Mesenchymal stem cell (in vitro differentiated cells and primary cell): ENCODE results near the gene HS3ST2.

Experiments
- DNase-seq: peaks from one replicate; pipeline ENCODE4 v3.0.0-alpha.2; 2013
- H2AFZ ChIP-seq: one replicate; pipeline ENCODE4 v1.6.1; 2013; ENCODE audit warnings: low read depth, mild to moderate bottlenecking, control low read depth, inconsistent platforms, low read length, moderate library complexity
- H2AK5ac ChIP-seq: 2 replicates; pipeline ENCODE4 v1.6.1; 2013; ENCODE audit warnings: low read length, moderate library complexity, mild to moderate bottlenecking, inconsistent platforms; ENCODE audit not compliant: severe bottlenecking
- H2BK120ac ChIP-seq: one replicate; pipeline ENCODE4 v1.6.1; 2013; ENCODE audit warnings: low read depth, mild to moderate bottlenecking, inconsistent platforms, low read length, moderate library complexity
- H2BK12ac ChIP-seq, 2 experiments: one replicate each; pipeline ENCODE4 v1.6.1; 2013; ENCODE audit warnings: inconsistent platforms in 2 of 2, low read length in 2 of 2, mild to moderate bottlenecking in 2 of 2, moderate library complexity in 2 of 2, control low read depth in 1 of 2
- H2BK15ac ChIP-seq: one replicate; pipeline ENCODE4 v1.6.1; 2013; ENCODE audit warnings: mild to moderate bottlenecking, low read depth, inconsistent platforms; ENCODE audit not compliant: poor library complexity, severe bottlenecking
- H2BK5ac ChIP-seq: 2 replicates; pipeline ENCODE4 v1.6.1; 2013; ENCODE audit warnings: low read depth, mild to moderate bottlenecking, low read length, control low read depth, inconsistent platforms; ENCODE audit not compliant: poor library complexity, severe bottlenecking
- H3K14ac ChIP-seq, 2 experiments: one replicate each; pipeline ENCODE4 v1.6.1; 2013; ENCODE audit warnings: inconsistent platforms in 2 of 2, low read length in 2 of 2, control low read depth in 1 of 2, mild to moderate bottlenecking in 1 of 2, moderate library complexity in 1 of 2
- H3K18ac ChIP-seq, 2 experiments: one replicate each; pipeline ENCODE4 v1.6.1; 2013; ENCODE audit warnings: inconsistent platforms in 2 of 2, low read length in 2 of 2, control low read depth in 1 of 2, low read depth in 1 of 2, mild to moderate bottlenecking in 1 of 2
- H3K23ac ChIP-seq, 2 experiments: one replicate each; pipeline ENCODE4 v1.6.1; 2013; ENCODE audit warnings: inconsistent platforms in 2 of 2, low read length in 2 of 2, mild to moderate bottlenecking in 2 of 2, moderate library complexity in 2 of 2, control low read depth in 1 of 2
- H3K27ac ChIP-seq: 2 replicates; pipeline ENCODE4 v1.5.1; 2013; ENCODE audit warnings: mild to moderate bottlenecking, moderate library complexity, low read length, control low read depth, inconsistent platforms; ENCODE audit not compliant: poor library complexity, severe bottlenecking
- H3K27me3 ChIP-seq, 2 experiments: 2 replicates each; pipeline versions ENCODE4 v1.6.1 to v1.7.0; 2013; ENCODE audit warnings: low read length in 2 of 2, mild to moderate bottlenecking in 2 of 2, moderate library complexity in 2 of 2, control low read depth in 1 of 2, inconsistent platforms in 1 of 2; ENCODE audit not compliant: control insufficient read depth in 1 of 2, insufficient read depth in 1 of 2
- H3K36me3 ChIP-seq, 2 experiments: 2 replicates each; pipeline versions ENCODE4 v1.6.1 to v1.7.0; 2013; ENCODE audit warnings: low read length in 2 of 2, control low read depth in 1 of 2, inconsistent platforms in 1 of 2, low read depth in 1 of 2, mild to moderate bottlenecking in 1 of 2; ENCODE audit not compliant: insufficient read depth in 2 of 2, control insufficient read depth in 1 of 2
- H3K4ac ChIP-seq, 2 experiments: one replicate each; pipeline ENCODE4 v1.6.1; 2013; ENCODE audit warnings: inconsistent platforms in 2 of 2, low read length in 2 of 2, mild to moderate bottlenecking in 2 of 2, moderate library complexity in 2 of 2, control low read depth in 1 of 2, low read depth in 1 of 2
- H3K4me1 ChIP-seq: 2 replicates; pipeline ENCODE4 v1.6.1; 2013; ENCODE audit warnings: low read depth, low read length, control low read depth; ENCODE audit not compliant: control insufficient read depth, insufficient read depth
- H3K4me2 ChIP-seq: 2 replicates; pipeline ENCODE4 v1.6.1; 2013; ENCODE audit warnings: low read length, mild to moderate bottlenecking, inconsistent platforms; ENCODE audit not compliant: poor library complexity, severe bottlenecking
- H3K4me3 ChIP-seq, 2 experiments: 2 replicates each; pipeline versions ENCODE4 v1.5.1 to v1.7.0; 2013; ENCODE audit warnings: low read length in 2 of 2, mild to moderate bottlenecking in 2 of 2, control low read depth in 1 of 2, low read depth in 1 of 2; ENCODE audit not compliant: insufficient read depth in 1 of 2
- H3K79me1 ChIP-seq: replicated peaks from 2 replicates; pipeline ENCODE4 v1.6.1; 2013; ENCODE audit warnings: mild to moderate bottlenecking, control low read depth, low read length, inconsistent platforms; ENCODE audit not compliant: poor library complexity, severe bottlenecking
- H3K9ac ChIP-seq: 2 replicates; pipeline ENCODE4 v1.7.0; 2013; ENCODE audit warnings: mild to moderate bottlenecking, low read length, moderate library complexity
- H3K9me3 ChIP-seq: 2 replicates; pipeline ENCODE4 v1.7.0; 2013; ENCODE audit warnings: mild to moderate bottlenecking, low read length; ENCODE audit not compliant: control insufficient read depth
- H4K8ac ChIP-seq: one replicate; pipeline ENCODE4 v1.6.1; 2013; ENCODE audit warnings: inconsistent platforms, mild to moderate bottlenecking, low read length, moderate library complexity
- H4K91ac ChIP-seq: one replicate; pipeline ENCODE4 v1.6.1; 2013; ENCODE audit warnings: mild to moderate bottlenecking, low read length, inconsistent platforms
- WGBS: methylation state at CpG from one replicate; pipeline ENCODE4 v1.1.7; 2013; ENCODE audit warnings: mixed read lengths; 5-methylcytosine and 5-hydroxymethylcytosine counted together

Gene HS3ST2

GRCh38 chr16:22857296-22858025, 43.5 kb downstream of the HS3ST2 start:
- peaks cover 0 to 5% of the 10 kb centered on the region in 2 experiments for H3K27me3 ChIP-seq
- no peak for DNase-seq
- WGBS = 75% methylated on average over 5 of the region's 12 CpGs

DNA sequence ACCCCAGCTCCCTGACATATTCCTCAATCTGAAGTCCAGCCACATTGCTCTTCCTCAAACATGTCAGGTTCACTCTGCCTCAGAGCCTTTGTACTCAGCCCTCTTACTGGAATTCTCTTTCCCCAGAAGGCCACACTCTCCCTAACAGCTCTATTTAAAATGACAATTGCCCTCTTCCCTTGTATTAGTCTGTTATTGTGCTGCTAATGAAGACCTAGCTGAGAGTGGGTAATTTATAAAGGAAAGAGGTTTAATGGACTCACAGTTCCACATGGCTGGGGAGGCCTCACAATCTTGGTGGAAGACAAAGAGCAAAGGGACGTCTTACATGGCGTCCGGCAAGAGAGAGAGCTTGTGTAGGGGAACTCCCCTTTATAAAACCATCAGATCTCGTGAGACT, 46.0 kb downstream of the HS3ST2 start:
- H3K9me3 ChIP-seq = no peaks in the 10 kb centered on the region
- no peaks in the 10 kb centered on the region for H3K4me1 ChIP-seq
- H3K27me3 ChIP-seq = peaks cover 0 to 2% of the 10 kb centered on the region in 2 experiments
- no peak overlapping the region for H3K14ac ChIP-seq
- H3K18ac ChIP-seq = no peak overlapping the region
- H3K23ac ChIP-seq = no peak overlapping the region
- H2BK120ac ChIP-seq = no peak overlapping the region
- 57% methylated on average over 4 of the region's 4 CpGs for WGBS
- DNase-seq = no peak
- no peak overlapping the region for H2BK12ac ChIP-seq
- H2BK5ac ChIP-seq = no peak overlapping the region
- H2BK15ac ChIP-seq = no peak overlapping the region
- H2AK5ac ChIP-seq = no peak overlapping the region
- H3K36me3 ChIP-seq = no peaks in the 10 kb centered on the region
- H3K4me2 ChIP-seq = no peak overlapping the region
- no peaks in the 10 kb centered on the region for H3K79me1 ChIP-seq
- H3K4me3 ChIP-seq = no peak overlapping the region
- no peak overlapping the region for H3K27ac ChIP-seq
- no peak overlapping the region for H3K4ac ChIP-seq
- no peak overlapping the region for H2AFZ ChIP-seq
- no peak overlapping the region for H4K8ac ChIP-seq
- H4K91ac ChIP-seq = no peak overlapping the region
- no peak overlapping the region for H3K9ac ChIP-seq

More at GRCh38 chr16:22857296-22858025, 43.5 kb downstream of the HS3ST2 start:
- Histone ChIP-seq H3K4ac (no peak overlapping the region), H2AK5ac (no peak overlapping the region), H3K23ac (no peak overlapping the region), H3K9me3 (no peaks in the 10 kb centered on the region), H3K4me2 (no peak overlapping the region), H2BK12ac (no peak overlapping the region), H2BK5ac (no peak overlapping the region), H4K91ac (no peak overlapping the region), H3K4me1 (no peaks in the 10 kb centered on the region), H3K9ac (no peak overlapping the region), H3K4me3 (no peak overlapping the region), H3K14ac (no peak overlapping the region), H3K27ac (no peak overlapping the region), H2BK15ac (no peak overlapping the region), H3K79me1 (no peaks in the 10 kb centered on the region), H3K36me3 (no peaks in the 10 kb centered on the region), H3K18ac (no peak overlapping the region), H2AFZ (no peak overlapping the region), H4K8ac (no peak overlapping the region), H2BK120ac (no peak overlapping the region)

GRCh38 chr16:22861580-22861979, 47.6 kb downstream of the HS3ST2 start:
- Histone ChIP-seq H3K79me1 (no peaks in the 10 kb centered on the region), H3K4ac (no peak overlapping the region), H2BK15ac (no peak overlapping the region), H4K91ac (no peak overlapping the region), H3K27ac (no peak overlapping the region), H3K14ac (no peak overlapping the region), H3K18ac (no peak overlapping the region), H3K27me3 (peaks cover 0 to 2% of the 10 kb centered on the region in 2 experiments), H3K4me1 (no peaks in the 10 kb centered on the region), H2BK5ac (no peak overlapping the region), H3K4me2 (no peak overlapping the region), H3K23ac (no peak overlapping the region), H2AFZ (no peak overlapping the region), H3K36me3 (no peaks in the 10 kb centered on the region), H3K9ac (no peak overlapping the region), H3K9me3 (no peaks in the 10 kb centered on the region), H4K8ac (no peak overlapping the region), H3K4me3 (no peak overlapping the region), H2BK12ac (no peak overlapping the region), H2AK5ac (no peak overlapping the region), H2BK120ac (no peak overlapping the region)
- 61% methylated on average over 3 of the region's 3 CpGs for WGBS
- no peak for DNase-seq

DNA sequence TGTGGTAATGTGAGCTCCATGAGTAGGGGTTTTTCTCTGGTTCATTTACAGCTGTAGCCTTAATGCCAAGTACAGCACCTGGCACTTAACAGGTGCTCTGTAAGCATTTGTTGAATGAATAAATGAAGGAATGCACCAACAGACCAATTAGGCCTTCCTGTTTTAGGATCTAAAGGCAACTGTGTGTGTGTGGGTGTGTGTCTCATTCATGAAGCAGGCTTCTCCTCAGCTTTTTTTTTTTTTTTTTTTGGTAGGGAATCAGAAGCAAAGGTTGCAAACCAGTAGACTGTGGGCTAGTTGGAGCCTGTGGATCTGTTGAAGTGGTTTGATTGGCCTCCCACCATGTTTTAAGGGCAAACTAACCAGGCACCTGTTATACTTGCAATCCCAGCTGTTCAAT, 48.1 kb downstream of the HS3ST2 start:
- Histone ChIP-seq H3K9me3 (no peaks in the 10 kb centered on the region), H3K23ac (no peak overlapping the region), H3K79me1 (no peaks in the 10 kb centered on the region), H3K18ac (no peak overlapping the region), H4K8ac (no peak overlapping the region), H2AK5ac (no peak overlapping the region), H2BK15ac (no peak overlapping the region), H2AFZ (no peak overlapping the region), H2BK12ac (no peak overlapping the region), H3K9ac (no peak overlapping the region), H4K91ac (no peak overlapping the region), H2BK120ac (no peak overlapping the region), H3K4me2 (no peak overlapping the region), H3K4me3 (no peak overlapping the region), H3K36me3 (no peaks in the 10 kb centered on the region), H3K27ac (no peak overlapping the region), H3K14ac (no peak overlapping the region), H3K27me3 (peaks cover 0 to 2% of the 10 kb centered on the region in 2 experiments), H3K4ac (no peak overlapping the region), H2BK5ac (no peak overlapping the region), H3K4me1 (no peaks in the 10 kb centered on the region)
- DNase-seq = no peak
